Endothelial cell of umbilical vein (primary cell): ENCODE data around the gene NEDD4L. TPM values are rescaled to one million over a fixed set of nuclear protein-coding genes. Genes with fewer than 3 reads are reported as not detected.

Source experiments
- BruUV-seq: library from RNA; stranded (reverse); fragments of 400-500 nt; replicated peaks from 2 replicates; lab custom pipeline; 2021; lab: Mats Ljungman, UMichigan
- CTCF ChIA-PET: fragments of 300-600, 350-600 bp; sonication (Branson Sonifier 250); formaldehyde crosslinking; loops from one replicate; lab custom pipeline; 2021; ENCODE audit warnings: antibody characterized with exemption, inconsistent platforms; lab: Charles Lee
- POLR2A ChIA-PET: fragments of 300-600, 350-600 bp; sonication (Branson Sonifier 250); formaldehyde crosslinking; loops from one replicate; lab custom pipeline; 2021; ENCODE audit warnings: antibody characterized with exemption, inconsistent platforms; lab: Charles Lee
- DNase-seq: peaks from one replicate; pipeline ENCODE4 v3.0.0-alpha.2; 2011; ENCODE audit warnings: low read depth, low spot score
- FAIRE-seq: peaks from 2 replicates; lab custom pipeline; 2011; peaks lifted over from hg19 to GRCh38; lab: Jason Lieb, UNC
- H2AFZ ChIP-seq: 2 replicates; pipeline ENCODE4 v1.6.0; 2012; ENCODE audit warnings: low read depth, low read length, control low read depth, inconsistent platforms
- H3K27ac ChIP-seq: 2 replicates; pipeline ENCODE4 v1.5.1; 2011; ENCODE audit warnings: low read depth, mild to moderate bottlenecking, control low read depth, low read length, moderate library complexity; ENCODE audit not compliant: insufficient read depth
- H3K27me3 ChIP-seq, 2 experiments: 2 replicates each; pipeline versions ENCODE4 v1.6.0 to v1.6.1; 2011; ENCODE audit warnings: low read length in 2 of 2, mixed read lengths in 1 of 2; ENCODE audit not compliant: control insufficient read depth in 2 of 2, insufficient read depth in 2 of 2
- H3K36me3 ChIP-seq, 2 experiments: 2 replicates in 1 of 2; 3 replicates in 1 of 2; pipeline ENCODE4 v1.5.1; 2011; ENCODE audit warnings: low read length in 2 of 2, mild to moderate bottlenecking in 1 of 2, moderate library complexity in 1 of 2; ENCODE audit not compliant: control insufficient read depth in 2 of 2, insufficient read depth in 2 of 2; ENCODE audit errors: extremely low read depth in 1 of 2
- H3K4me1 ChIP-seq: 3 replicates; pipeline ENCODE4 v1.5.1; 2011; ENCODE audit warnings: mild to moderate bottlenecking, low read length; ENCODE audit not compliant: control insufficient read depth, insufficient read depth; ENCODE audit errors: extremely low read depth
- H3K4me2 ChIP-seq: 2 replicates; pipeline ENCODE4 v1.6.1; 2011; ENCODE audit warnings: low read length, control low read depth, mixed read lengths; ENCODE audit not compliant: insufficient read depth
- H3K4me3 ChIP-seq, 3 experiments: fragments of 200-600 bp in 1 of 3; sonication (generic), shearing (Covaris generic) in 1 of 3; replicated peaks in 1 of 3; 2 replicates each; pipeline ENCODE4 v1.5.1; 2011 to 2016; ENCODE audit warnings: control low read depth in 3 of 3, low read length in 3 of 3, mild to moderate bottlenecking in 2 of 3, inconsistent platforms in 1 of 3, low read depth in 1 of 3, moderate library complexity in 1 of 3; ENCODE audit not compliant: insufficient read depth in 1 of 3
- H3K79me2 ChIP-seq: 2 replicates; pipeline ENCODE4 v1.6.0; 2012; ENCODE audit warnings: low read length, inconsistent platforms; ENCODE audit not compliant: control insufficient read depth, insufficient read depth
- H3K9ac ChIP-seq: replicated peaks from 2 replicates; pipeline ENCODE3; 2011; ENCODE audit warnings: low read length, control low read depth; ENCODE audit not compliant: insufficient read depth; ENCODE audit errors: extremely low read depth
- H3K9me1 ChIP-seq: replicated peaks from 3 replicates; pipeline ENCODE4 v1.6.0; 2011; ENCODE audit warnings: mild to moderate bottlenecking, low read length; ENCODE audit not compliant: control insufficient read depth, insufficient read depth; ENCODE audit errors: extremely low read depth
- H3K9me3 ChIP-seq: replicated peaks from 2 replicates; pipeline ENCODE4 v1.5.1; 2012; ENCODE audit warnings: low read length, inconsistent platforms; ENCODE audit not compliant: control insufficient read depth, insufficient read depth
- H4K20me1 ChIP-seq: replicated peaks from 2 replicates; pipeline ENCODE3; 2011; ENCODE audit warnings: mild to moderate bottlenecking, low read length; ENCODE audit not compliant: control insufficient read depth, insufficient read depth; ENCODE audit errors: extremely low read depth
- CTCF ChIP-seq, 2 donors: IDR thresholded peaks; 1 replicate in 1 of 2; 2 replicates in 1 of 2; pipeline ENCODE4 v1.5.1; 2011; ENCODE audit warnings: low read length in 2 of 2, mild to moderate bottlenecking in 2 of 2, moderate library complexity in 2 of 2, control low read depth in 1 of 2, inconsistent platforms in 1 of 2, low read depth in 1 of 2; ENCODE audit not compliant: insufficient read depth in 1 of 2; ENCODE audit errors: extremely low read depth in 1 of 2
- EZH2 ChIP-seq: IDR thresholded peaks from 2 replicates; pipeline ENCODE4 v1.6.1; 2012; ENCODE audit warnings: borderline replicate concordance, low read depth, mild to moderate bottlenecking, moderate library complexity, low read length, inconsistent platforms; ENCODE audit not compliant: severe bottlenecking
- FOS ChIP-seq: IDR thresholded peaks from 2 replicates; pipeline ENCODE4 v1.6.1; 2011; ENCODE audit warnings: mild to moderate bottlenecking, low read length, moderate library complexity, borderline replicate concordance; ENCODE audit not compliant: insufficient read depth
- GATA2 ChIP-seq: IDR thresholded peaks from 2 replicates; pipeline ENCODE4 v1.7.0; 2011; ENCODE audit warnings: low read depth, mild to moderate bottlenecking, moderate library complexity, mixed read lengths, low read length; ENCODE audit not compliant: insufficient read length, insufficient read depth
- JUN ChIP-seq: IDR thresholded peaks from 2 replicates; pipeline ENCODE4 v1.6.1; 2011; ENCODE audit warnings: borderline replicate concordance, low read depth; ENCODE audit not compliant: insufficient read length, insufficient read depth
- MAX ChIP-seq: IDR thresholded peaks from 2 replicates; pipeline ENCODE4 v1.6.1; 2011; ENCODE audit not compliant: insufficient read depth, insufficient read length
- MYC ChIP-seq: IDR thresholded peaks from one replicate; pipeline ENCODE4 v1.6.1; 2011; ENCODE audit warnings: mild to moderate bottlenecking, low read depth, low read length
- POLR2A ChIP-seq: IDR thresholded peaks from 2 replicates; pipeline ENCODE4 v1.6.1; 2012; ENCODE audit warnings: low read depth, mild to moderate bottlenecking, control low read depth, low read length
- POLR2AphosphoS5 ChIP-seq: IDR thresholded peaks from 2 replicates; pipeline ENCODE4 v1.6.1; 2012; ENCODE audit warnings: low read depth, mild to moderate bottlenecking, control low read depth, low read length, moderate library complexity; ENCODE audit not compliant: insufficient read depth
- dilution Hi-C: fragments of 300-500 bp; cut with MboI; formaldehyde crosslinking; loops from one replicate; pipeline ENCODE4 v1.15.0; 2019; ENCODE audit warnings: low sequenced_read_pairs; ENCODE audit not compliant: extremely low pct_ligation_motif_present
- intact Hi-C: fragments of 100-400 bp; cut with micrococcal nuclease; formaldehyde crosslinking; loops from one replicate; pipeline ENCODE4 v1.10.0; 2022
- polyA plus RNA-seq, 4 experiments: library from polyadenylated mRNA; depleted of rRNA in 3 of 4; stranded (reverse) in 3 of 4; unstranded in 1 of 4; fragments of >200 nt; gene quantifications; 2 replicates each; pipeline versions ENCODE4 v1.2.1 to v1.2.3, GENCODE V29; 2011 to 2012; ENCODE audit warnings: missing spikeins in 1 of 4
- total RNA-seq: library from RNA; stranded (reverse); gene quantifications from 2 replicates; pipeline ENCODE4 v1.2.3, GENCODE V29; 2021

Gene NEDD4L
- total and polyA plus RNA-seq, 2 donors (not counting 3 experiments of a cell fraction or from before 2014, with no cell fraction given): 20.5 to 78.9 TPM

DNA sequence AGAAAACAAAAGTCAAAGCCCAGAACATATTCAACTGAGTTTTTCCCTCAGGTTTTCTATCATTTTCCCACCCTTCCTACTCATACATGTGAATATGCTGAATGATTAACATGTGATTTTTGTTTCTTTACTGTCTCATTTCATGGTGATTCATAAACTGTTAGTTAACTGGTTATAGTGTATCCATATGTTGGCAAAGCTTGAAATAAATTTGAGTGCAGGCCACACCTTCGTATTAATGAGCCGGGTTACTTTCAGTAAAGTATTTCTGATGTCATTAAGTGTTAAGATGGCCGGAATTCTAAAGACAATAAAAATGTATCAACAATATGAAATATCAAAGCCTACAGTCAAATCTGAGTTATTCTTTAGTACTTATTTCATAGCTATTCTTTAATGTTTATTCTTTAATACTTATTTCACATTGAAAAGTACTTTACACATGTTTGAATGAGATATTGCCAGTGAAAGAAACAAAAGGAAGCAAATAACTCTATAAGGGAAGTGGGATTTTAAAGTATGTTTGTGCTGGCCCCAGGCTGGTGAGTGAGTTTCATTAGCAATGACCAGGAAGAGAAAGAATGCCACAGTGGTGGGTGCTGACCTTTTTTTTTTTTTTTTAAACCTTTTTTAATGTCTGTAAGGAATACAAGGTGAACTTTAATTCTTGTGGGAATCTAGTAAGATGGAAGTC lies 178.6 kb downstream of the NEDD4L start:
- peak; percentile 76 for DNase-seq
- H2AFZ ChIP-seq: no peak overlapping the region
- H3K9me1 ChIP-seq: no peaks in the 10 kb centered on the region
- no peaks in the 10 kb centered on the region for H4K20me1 ChIP-seq
- peak overlapping the region; percentile 98 for H3K27ac ChIP-seq
- H3K4me3 ChIP-seq: peak overlapping the region in 1 of 3 experiments; percentile 94
- intact Hi-C loops: loop anchor here (5.0 kb wide), 1 partner anchor 400 kb away; no protein-coding TSS in a partner anchor
- no peaks in the 10 kb centered on the region for H3K27me3 ChIP-seq
- peaks cover 57% of the 10 kb centered on the region for H3K4me1 ChIP-seq
- dilution Hi-C loops: no loop called here
- ChIA-PET CTCF (interaction anchor here (1.2 to 4.2 kb wide), 3 partner anchors 20 to 271 kb away, joined by 3 to 21 read pairs (median 4); no protein-coding TSS in a partner anchor), POLR2A (no interaction called here)
- TF ChIP-seq MAX (no peak), JUN (no peak), MYC (no peak), POLR2AphosphoS5 (no peak), FOS (no peak)
- peak overlapping the region; percentile 96 for H3K4me2 ChIP-seq
- no peaks in the 10 kb centered on the region for H3K36me3 ChIP-seq
- peak; percentile 81 for FAIRE-seq
- peak overlapping the region; percentile 92 for H3K9ac ChIP-seq
- no peaks in the 10 kb centered on the region for H3K79me2 ChIP-seq
- H3K9me3 ChIP-seq: no peaks in the 10 kb centered on the region
- no TSS peak for BruUV-seq

- BruUV-seq: TSS peak; percentile 84
- peak; percentile 100 for FAIRE-seq
- TF ChIP-seq FOS: peak; percentile 96
- no peak for TF ChIP-seq CTCF (IDR thresholded peaks at IDR 0.05; ENCODE audit: extremely low read depth in 1 of 2, insufficient read depth in 1 of 2, low read depth in 1 of 2, low read length in 2 of 2)
- TF ChIP-seq JUN: peak; percentile 85
- TF ChIP-seq POLR2A: peak; percentile 56
- peak; percentile 89 for TF ChIP-seq POLR2AphosphoS5
- peak; percentile 68 for TF ChIP-seq MAX
- TF ChIP-seq GATA2: peak; percentile 83
- TF ChIP-seq MYC: no peak
- TF ChIP-seq EZH2: no peak
- no peaks in the 10 kb centered on the region for H3K9me3 ChIP-seq
- DNase-seq: peak; percentile 98
- peak overlapping the region; percentile 92 for H3K9ac ChIP-seq
- peak overlapping the region; percentile 98 for H3K27ac ChIP-seq
- no peaks in the 10 kb centered on the region for H4K20me1 ChIP-seq
- intact Hi-C loops (loop anchor here (1.0 to 5.0 kb wide), 8 partner anchors 16 to 402 kb away; no protein-coding TSS in a partner anchor), dilution Hi-C loops (no loop called here)
- peak overlapping the region; percentile 26 for H2AFZ ChIP-seq
- H3K36me3 ChIP-seq: no peaks in the 10 kb centered on the region
- POLR2A ChIA-PET: no interaction called here
- H3K4me3 ChIP-seq: peak overlapping the region in 1 of 3 experiments; percentile 94
- CTCF ChIA-PET: interaction anchor here (0.7 to 4.2 kb wide), 14 partner anchors 10 to 98 kb away, joined by 3 to 21 read pairs (median 5); no protein-coding TSS in a partner anchor
- no peaks in the 10 kb centered on the region for H3K9me1 ChIP-seq
- H3K27me3 ChIP-seq: no peaks in the 10 kb centered on the region
- no peaks in the 10 kb centered on the region for H3K79me2 ChIP-seq
- H3K4me1 ChIP-seq: peaks cover 48% of the 10 kb centered on the region
- H3K4me2 ChIP-seq: peak overlapping the region; percentile 96
Measured at GRCh38 chr18:58223717-58224424, 179.8 kb downstream of the NEDD4L start.
